Keratinocyte (primary cell): ENCODE data around the gene RIPOR2.

Source experiments
- CTCF ChIP-seq, 3 experiments: IDR thresholded peaks in 1 of 3; conservative IDR thresholded peaks in 1 of 3; optimal IDR thresholded peaks in 1 of 3; 2 replicates in 2 of 3; 3 replicates in 1 of 3; pipeline versions ENCODE3 to v1.5.1; 2011; ENCODE audit warnings: low read length in 3 of 3, mild to moderate bottlenecking in 3 of 3, moderate library complexity in 2 of 3, control low read depth in 1 of 3, inconsistent platforms in 1 of 3; ENCODE audit not compliant: insufficient read depth in 2 of 3; ENCODE audit errors: extremely low read depth in 1 of 3
- EZH2 ChIP-seq: IDR thresholded peaks from one replicate; pipeline ENCODE4 v1.6.1; 2012; ENCODE audit warnings: inconsistent platforms, mild to moderate bottlenecking, low read length, moderate library complexity

- TF ChIP-seq CTCF (optimal IDR thresholded peaks at IDR 0.05 in 1 of 3, IDR thresholded peaks at IDR 0.05 in 1 of 3, conservative IDR thresholded peaks at IDR 0.05 in 1 of 3; ENCODE audit: extremely low read depth in 1 of 3, insufficient read depth in 2 of 3, low read length in 3 of 3), result no peak
- no peak for TF ChIP-seq EZH2
Observed at GRCh38 chr6:24963887-24964570, 28.3 kb upstream of the RIPOR2 start.
